ENCODE measurements around the gene RTL1.

Gene RTL1

DNA sequence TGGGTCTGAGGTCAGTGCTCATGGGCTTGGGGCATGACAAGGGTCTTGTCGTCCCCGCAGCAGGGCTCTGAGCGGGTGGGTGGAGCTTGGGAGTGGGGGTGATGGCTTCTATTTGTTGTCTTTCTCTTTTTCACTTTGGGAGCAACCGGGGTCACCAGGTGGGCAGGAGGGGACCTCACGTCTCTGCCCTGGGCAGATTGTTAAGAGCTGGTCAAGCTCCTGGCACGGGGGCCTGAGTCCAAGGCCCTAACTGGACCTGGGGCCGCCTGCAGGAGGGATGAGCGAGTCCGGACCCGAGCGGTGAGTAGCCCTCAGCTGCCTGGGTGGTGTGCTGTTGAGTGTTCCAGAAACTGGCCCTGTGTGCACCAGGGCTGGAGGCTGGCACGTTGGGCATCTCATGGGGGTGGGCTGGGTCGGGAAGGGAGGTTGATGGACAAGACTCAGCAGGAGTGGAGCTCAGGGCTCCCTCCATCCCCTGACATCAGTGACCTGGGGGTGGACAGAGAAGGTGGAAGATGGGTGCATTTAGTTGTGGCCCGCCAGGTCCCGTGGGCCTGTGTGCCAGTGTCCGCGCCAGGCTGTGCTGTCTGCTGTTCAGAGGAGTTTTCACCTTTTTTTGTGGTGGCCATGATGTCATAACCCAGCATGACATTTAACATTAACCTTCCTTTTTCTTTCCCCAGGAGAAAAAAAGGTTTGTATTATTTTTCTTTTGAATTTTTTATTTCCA, 27.5 kb downstream of the RTL1 start:
- Histone ChIP-seq H3K27ac (no peak overlapping the region), H3K9me3 (ENCODE audit: low read depth, low read length) (no peaks in the 10 kb centered on the region), H3K36me3 (ENCODE audit: insufficient read depth, low read length) (no peaks in the 10 kb centered on the region), H3K4me3 (no peak overlapping the region), H3K9ac (ENCODE audit: insufficient read length) (no peak overlapping the region)
- DNase-seq (ENCODE audit: low read depth, low spot score): no peak
- TF ChIP-seq POLR2AphosphoS5 (IDR thresholded peaks at IDR 0.05; ENCODE audit: borderline replicate concordance, low read depth, low read length) (no peak), EZH2 (IDR thresholded peaks at IDR 0.05) (no peak), FOXP2 (optimal IDR thresholded peaks at IDR 0.05; ENCODE audit: control extremely low read depth, extremely low read length, insufficient read depth) (no peak)

DNA sequence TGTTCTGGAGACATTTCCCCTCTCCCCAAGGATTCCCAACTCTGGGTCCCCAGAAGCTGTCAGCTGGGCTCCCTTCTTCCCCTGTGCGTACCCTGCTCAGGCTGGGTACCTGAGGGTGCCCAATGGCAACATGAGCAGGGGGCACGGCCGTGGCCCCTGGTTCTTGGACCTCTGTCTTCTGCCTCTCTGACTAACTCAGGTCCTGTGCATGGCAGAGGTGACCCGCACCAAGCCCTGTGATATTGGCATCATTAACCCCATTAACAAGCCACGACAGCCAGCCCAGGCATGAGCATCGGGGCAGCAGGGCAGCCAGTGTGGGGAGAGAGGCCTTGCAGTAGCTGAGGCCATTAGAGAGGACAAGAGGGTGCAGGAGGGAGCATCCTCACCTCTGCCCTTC, 28.4 kb downstream of the RTL1 start:
- Histone ChIP-seq H3K4me3 (no peak overlapping the region), H3K27ac (no peak overlapping the region), H3K9ac (ENCODE audit: insufficient read length) (no peak overlapping the region), H3K36me3 (ENCODE audit: insufficient read depth, low read length) (no peaks in the 10 kb centered on the region), H3K9me3 (ENCODE audit: low read depth, low read length) (no peaks in the 10 kb centered on the region)
- DNase-seq (ENCODE audit: low read depth, low spot score): no peak
- no peak for TF ChIP-seq FOXP2 (optimal IDR thresholded peaks at IDR 0.05; ENCODE audit: control extremely low read depth, extremely low read length, insufficient read depth)
- TF ChIP-seq EZH2 (IDR thresholded peaks at IDR 0.05): no peak
- TF ChIP-seq POLR2AphosphoS5 (IDR thresholded peaks at IDR 0.05; ENCODE audit: borderline replicate concordance, low read depth, low read length): no peak

DNA sequence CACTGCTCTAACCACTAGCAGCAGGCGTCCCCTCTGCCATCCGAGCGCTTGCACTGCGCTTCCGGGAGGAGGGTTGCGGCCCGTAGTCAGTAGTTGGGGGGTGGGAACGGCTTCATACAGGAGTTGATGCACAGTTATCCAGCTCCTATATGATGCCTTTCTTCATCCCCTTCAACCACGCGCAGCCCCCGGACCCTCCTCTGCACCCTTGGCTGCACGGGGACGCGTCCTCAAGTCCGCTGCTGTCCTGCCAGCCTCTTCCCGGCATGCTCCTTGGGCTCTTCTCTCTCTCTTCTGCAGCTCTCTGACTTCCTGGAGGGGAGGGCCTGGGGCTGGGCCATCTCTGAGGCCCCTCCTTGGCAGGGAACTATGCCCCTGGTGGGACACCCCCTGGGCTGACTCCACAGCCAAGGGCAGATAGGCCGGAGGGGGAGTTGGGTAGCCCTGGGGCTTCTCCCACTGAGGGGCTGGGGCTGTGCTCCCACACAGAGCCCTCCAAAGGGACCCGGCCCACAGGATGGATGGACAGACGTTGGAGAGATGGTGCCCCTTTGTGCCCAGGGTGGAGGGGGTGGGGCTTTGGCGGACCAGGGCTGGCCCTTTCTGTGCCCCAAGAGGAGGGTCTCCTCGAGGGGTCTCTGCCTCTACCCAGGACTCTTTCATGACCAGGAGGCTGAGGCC, 29.0 kb downstream of the RTL1 start:
- Histone ChIP-seq H3K4me3 (no peak overlapping the region), H3K9ac (ENCODE audit: insufficient read length) (no peak overlapping the region), H3K36me3 (ENCODE audit: insufficient read depth, low read length) (no peaks in the 10 kb centered on the region), H3K9me3 (ENCODE audit: low read depth, low read length) (no peaks in the 10 kb centered on the region), H3K27ac (no peak overlapping the region)
- DNase-seq (ENCODE audit: low read depth, low spot score): no peak
- TF ChIP-seq FOXP2 (optimal IDR thresholded peaks at IDR 0.05; ENCODE audit: control extremely low read depth, extremely low read length, insufficient read depth) (no peak), POLR2AphosphoS5 (IDR thresholded peaks at IDR 0.05; ENCODE audit: borderline replicate concordance, low read depth, low read length) (no peak), EZH2 (IDR thresholded peaks at IDR 0.05) (no peak)

DNA sequence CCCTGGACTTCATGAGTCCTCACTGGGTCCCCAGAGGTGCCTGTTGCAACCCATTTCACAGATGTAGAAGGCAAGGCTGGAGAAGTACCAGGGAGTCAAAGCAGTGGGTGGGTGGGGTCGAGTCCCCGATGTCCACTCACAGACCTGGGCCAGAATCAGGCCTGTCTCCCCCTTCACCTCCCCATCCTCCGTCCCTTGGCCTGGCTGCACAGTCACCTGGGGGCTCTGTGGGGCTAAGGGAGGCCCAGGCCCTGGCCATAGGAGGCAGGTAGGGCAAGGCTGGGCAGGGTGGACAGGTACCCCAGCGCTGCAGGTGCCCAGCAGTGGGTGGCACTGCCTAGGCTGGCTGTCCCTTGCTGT, 29.5 kb downstream of the RTL1 start:
- H3K27ac ChIP-seq: no peak overlapping the region
- H3K9ac ChIP-seq (ENCODE audit: insufficient read length): no peak overlapping the region
- no peak overlapping the region for H3K4me3 ChIP-seq
- H3K9me3 ChIP-seq (ENCODE audit: low read depth, low read length): no peaks in the 10 kb centered on the region
- no peaks in the 10 kb centered on the region for H3K36me3 ChIP-seq (ENCODE audit: insufficient read depth, low read length)
- DNase-seq (ENCODE audit: low read depth, low spot score): no peak
- no peak for TF ChIP-seq POLR2AphosphoS5 (IDR thresholded peaks at IDR 0.05; ENCODE audit: borderline replicate concordance, low read depth, low read length)
- no peak for TF ChIP-seq EZH2 (IDR thresholded peaks at IDR 0.05)
- no peak for TF ChIP-seq FOXP2 (optimal IDR thresholded peaks at IDR 0.05; ENCODE audit: control extremely low read depth, extremely low read length, insufficient read depth)

DNA sequence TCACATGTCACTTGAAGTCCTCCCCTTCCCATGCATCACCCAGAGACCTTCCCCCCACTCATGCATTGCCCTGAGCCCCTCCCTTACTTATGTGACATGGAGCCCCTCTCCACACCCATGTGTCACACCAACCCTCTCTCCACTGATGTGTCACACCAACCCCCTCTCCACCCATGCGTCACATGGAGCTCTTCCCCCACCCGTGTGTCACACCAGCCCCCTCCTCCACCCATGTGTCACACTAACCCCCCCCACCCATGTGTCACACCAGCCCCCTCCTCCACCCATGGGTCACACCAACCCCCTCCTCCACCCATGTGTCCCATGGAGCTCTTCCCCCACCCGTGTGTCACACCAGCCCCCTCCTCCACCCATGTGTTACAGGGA, 30.4 kb downstream of the RTL1 start:
- no peak for DNase-seq (ENCODE audit: low read depth, low spot score)
- no peaks in the 10 kb centered on the region for H3K36me3 ChIP-seq (ENCODE audit: insufficient read depth, low read length)
- TF ChIP-seq FOXP2 (optimal IDR thresholded peaks at IDR 0.05; ENCODE audit: control extremely low read depth, extremely low read length, insufficient read depth): no peak
- TF ChIP-seq EZH2 (IDR thresholded peaks at IDR 0.05): no peak
- TF ChIP-seq POLR2AphosphoS5 (IDR thresholded peaks at IDR 0.05; ENCODE audit: borderline replicate concordance, low read depth, low read length): no peak
- H3K9me3 ChIP-seq (ENCODE audit: low read depth, low read length): no peaks in the 10 kb centered on the region
- H3K27ac ChIP-seq: no peak overlapping the region
- no peak overlapping the region for H3K9ac ChIP-seq (ENCODE audit: insufficient read length)
- no peak overlapping the region for H3K4me3 ChIP-seq

DNA sequence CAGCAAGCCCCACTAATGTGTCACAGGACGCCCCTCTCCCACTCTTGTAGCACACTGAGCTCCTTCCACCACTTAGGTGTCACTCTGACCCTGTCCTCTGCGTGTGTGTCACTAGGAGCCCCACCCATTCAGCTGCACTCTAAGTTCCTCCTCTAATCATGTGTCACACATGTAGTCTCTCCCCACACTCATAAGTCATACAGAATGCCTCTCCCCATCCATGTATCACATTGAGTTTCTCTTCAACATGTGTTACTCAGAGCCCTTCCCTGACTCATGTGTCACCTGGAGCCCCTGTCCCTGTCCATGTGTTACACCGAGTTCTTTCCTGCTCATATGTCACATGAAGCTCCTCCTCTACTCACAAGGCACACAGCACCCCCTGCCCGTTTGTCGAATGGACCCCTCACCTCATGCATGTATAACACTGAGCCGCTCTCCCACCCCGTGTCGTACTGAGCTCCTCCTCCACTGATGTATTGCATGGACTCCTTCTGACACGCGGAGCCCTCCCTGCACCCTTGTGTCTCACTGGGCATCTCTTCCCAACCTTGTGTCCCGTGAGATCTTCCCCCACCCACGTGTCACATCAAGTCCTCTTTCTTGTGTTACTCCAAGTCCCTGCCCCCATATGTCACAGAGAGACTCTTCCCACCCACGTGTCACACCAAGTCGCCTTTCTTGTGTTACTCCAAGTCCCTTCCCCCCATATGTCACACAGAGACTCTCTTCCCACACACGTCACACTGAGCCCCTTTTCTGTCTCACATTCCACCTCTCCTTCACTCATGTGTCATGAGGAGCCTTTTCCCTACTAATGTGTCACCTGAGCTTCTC, 31.0 kb downstream of the RTL1 start:
- H3K27ac ChIP-seq: no peak overlapping the region
- TF ChIP-seq POLR2AphosphoS5 (IDR thresholded peaks at IDR 0.05; ENCODE audit: borderline replicate concordance, low read depth, low read length) (no peak), EZH2 (IDR thresholded peaks at IDR 0.05) (no peak), FOXP2 (optimal IDR thresholded peaks at IDR 0.05; ENCODE audit: control extremely low read depth, extremely low read length, insufficient read depth) (no peak)
- no peaks in the 10 kb centered on the region for H3K36me3 ChIP-seq (ENCODE audit: insufficient read depth, low read length)
- no peak for DNase-seq (ENCODE audit: low read depth, low spot score)
- H3K9me3 ChIP-seq (ENCODE audit: low read depth, low read length): no peaks in the 10 kb centered on the region
- no peak overlapping the region for H3K9ac ChIP-seq (ENCODE audit: insufficient read length)
- H3K4me3 ChIP-seq: no peak overlapping the region

DNA sequence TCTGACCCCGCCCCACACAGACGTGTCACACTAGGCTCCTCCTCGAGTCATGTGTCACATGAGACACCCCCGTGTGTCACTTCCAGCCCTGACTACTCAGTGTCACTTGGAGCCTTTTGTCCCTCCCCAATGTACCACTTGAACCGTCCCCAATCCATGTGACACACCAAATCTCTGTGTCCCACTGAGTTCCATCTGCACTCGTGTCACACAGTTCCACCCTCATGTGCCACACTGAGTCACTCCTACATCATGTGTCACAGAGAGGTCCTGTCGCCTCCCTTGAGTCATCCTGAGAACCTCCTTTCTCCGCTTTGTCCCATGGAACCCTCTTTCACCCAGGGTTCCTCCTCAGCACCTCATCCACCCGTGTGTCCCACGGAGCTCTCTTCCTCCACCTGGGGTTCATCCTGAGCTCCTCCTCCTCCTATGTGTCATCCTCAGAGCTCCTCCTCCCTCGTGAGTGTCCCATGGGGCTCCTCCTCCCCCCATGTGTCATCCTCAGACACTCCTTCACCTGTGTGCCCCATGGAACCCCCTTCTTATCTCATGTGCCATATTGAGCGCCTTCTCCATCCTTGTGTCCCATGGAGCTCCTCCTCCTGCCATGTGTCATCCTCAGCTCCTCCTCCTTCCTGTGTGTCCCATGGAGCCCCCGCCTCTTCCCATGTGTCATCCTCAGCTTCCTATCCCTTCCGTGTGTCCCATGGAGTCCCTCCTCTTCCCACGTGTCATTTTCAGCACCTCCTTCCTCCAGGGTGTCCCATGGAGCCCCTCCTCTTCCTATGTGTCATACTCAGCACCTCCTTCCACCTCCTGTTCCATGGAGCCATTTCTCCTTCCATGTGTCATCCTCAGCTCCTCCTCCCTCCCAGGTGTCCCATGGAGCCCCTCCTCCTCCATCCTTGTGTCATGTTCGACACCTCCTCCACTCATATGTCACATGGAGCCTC, 32.0 kb downstream of the RTL1 start:
- Histone ChIP-seq H3K36me3 (ENCODE audit: insufficient read depth, low read length) (no peaks in the 10 kb centered on the region), H3K27ac (no peak overlapping the region), H3K4me3 (no peak overlapping the region), H3K9me3 (ENCODE audit: low read depth, low read length) (no peaks in the 10 kb centered on the region), H3K9ac (ENCODE audit: insufficient read length) (no peak overlapping the region)
- no peak for TF ChIP-seq FOXP2 (optimal IDR thresholded peaks at IDR 0.05; ENCODE audit: control extremely low read depth, extremely low read length, insufficient read depth)
- no peak for TF ChIP-seq POLR2AphosphoS5 (IDR thresholded peaks at IDR 0.05; ENCODE audit: borderline replicate concordance, low read depth, low read length)
- no peak for TF ChIP-seq EZH2 (IDR thresholded peaks at IDR 0.05)
- DNase-seq (ENCODE audit: low read depth, low spot score): no peak
